ENCODE results near the gene ZFHX2. TPM values are rescaled to one million over a fixed set of nuclear protein-coding genes. Genes with fewer than 3 reads are reported as not detected.

ZFHX2 gene
- total RNA-seq, 2 experiments from 2014 or later = 1.0 to 1.3 TPM

DNA sequence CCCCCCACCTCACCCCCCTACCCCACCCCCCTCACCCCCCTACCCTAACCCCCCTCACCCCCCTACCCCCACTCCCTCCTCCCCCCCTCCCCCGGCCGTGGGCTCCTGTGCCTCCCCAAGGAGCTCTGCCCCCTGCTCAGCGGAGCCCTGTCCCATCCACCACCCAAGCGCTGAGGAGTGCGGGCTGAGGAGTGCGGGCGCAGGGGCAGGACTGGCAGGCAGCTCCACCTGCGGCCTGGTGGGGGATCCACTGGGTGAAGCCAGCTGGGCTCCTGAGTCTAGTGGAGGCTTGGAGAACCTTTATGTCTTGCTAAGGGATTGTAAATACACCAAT lies 29.4 kb upstream of the ZFHX2 start:
- CTCF ChIA-PET = interaction anchor here (0.6 to 1.6 kb wide), 5 partner anchors 8 to 823 kb away, joined by 3 to 6 read pairs (median 4); no protein-coding TSS in a partner anchor
- POLR2A ChIA-PET = no interaction called here
- H3K9me3 Mint-ChIP-seq (ENCODE audit: low read depth) = no peaks in the 10 kb centered on the region
- no peak overlapping the region for H3K4me3 Mint-ChIP-seq
- H3K4me1 Mint-ChIP-seq = peaks cover 16% of the 10 kb centered on the region
- no peak overlapping the region for H3K27ac Mint-ChIP-seq
- peaks cover 42% of the 10 kb centered on the region for H3K27me3 Mint-ChIP-seq
- intact Hi-C loops (cut with DNase I, micrococcal nuclease) = no loop called here
- no peak for ATAC-seq
- H3K36me3 Mint-ChIP-seq (ENCODE audit: low read depth) = no peaks in the 10 kb centered on the region
- no peak for DNase-seq

DNA sequence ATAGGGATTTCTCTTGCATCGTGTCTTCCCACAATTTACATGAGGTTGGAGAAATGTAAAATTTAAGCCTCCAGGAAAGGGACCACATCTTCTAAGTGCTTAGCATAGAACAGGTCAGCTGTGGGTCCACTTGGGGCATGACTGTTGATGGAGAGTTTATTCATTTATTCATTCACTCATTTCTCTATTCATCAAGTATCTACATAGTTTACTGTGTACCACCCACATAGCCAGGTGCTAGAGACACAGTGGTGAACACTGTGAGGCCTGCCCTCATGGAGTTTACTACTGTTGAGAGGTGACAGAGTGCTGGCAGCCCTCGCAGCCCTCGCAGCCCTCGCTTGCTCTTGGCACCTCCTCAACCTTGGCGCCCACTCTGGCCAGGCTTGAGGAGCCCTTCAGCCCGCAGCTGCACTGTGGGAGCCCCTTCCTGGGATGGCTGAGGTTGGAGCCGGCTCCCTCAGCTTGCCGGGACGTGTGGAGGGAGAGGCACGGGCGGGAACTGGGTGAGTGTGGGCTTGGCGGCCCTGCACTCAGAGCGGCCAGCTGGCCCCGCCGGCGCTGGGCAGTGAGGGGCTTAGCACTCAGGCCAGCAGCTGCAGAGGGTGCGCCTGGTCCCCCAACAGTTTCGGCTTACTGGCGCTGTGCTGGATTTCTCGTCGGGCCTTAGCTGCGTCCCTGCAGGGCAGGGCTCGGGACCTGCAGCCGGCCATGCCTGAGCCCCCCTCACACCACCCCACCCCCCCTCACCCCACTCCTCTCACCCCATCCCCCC lies 28.8 kb upstream of the ZFHX2 start:
- Mint-ChIP-seq H3K27me3 (peaks cover 41% of the 10 kb centered on the region), H3K4me1 (peaks cover 16% of the 10 kb centered on the region), H3K36me3 (ENCODE audit: low read depth) (no peaks in the 10 kb centered on the region), H3K4me3 (no peak overlapping the region), H3K27ac (no peak overlapping the region), H3K9me3 (ENCODE audit: low read depth) (no peaks in the 10 kb centered on the region)
- ATAC-seq = no peak
- intact Hi-C loops (cut with DNase I, micrococcal nuclease) = no loop called here
- CTCF ChIA-PET = interaction anchor here (0.6 to 1.6 kb wide), 5 partner anchors 9 to 824 kb away, joined by 3 to 6 read pairs (median 4); no protein-coding TSS in a partner anchor
- POLR2A ChIA-PET = no interaction called here
- no peak for DNase-seq

DNA sequence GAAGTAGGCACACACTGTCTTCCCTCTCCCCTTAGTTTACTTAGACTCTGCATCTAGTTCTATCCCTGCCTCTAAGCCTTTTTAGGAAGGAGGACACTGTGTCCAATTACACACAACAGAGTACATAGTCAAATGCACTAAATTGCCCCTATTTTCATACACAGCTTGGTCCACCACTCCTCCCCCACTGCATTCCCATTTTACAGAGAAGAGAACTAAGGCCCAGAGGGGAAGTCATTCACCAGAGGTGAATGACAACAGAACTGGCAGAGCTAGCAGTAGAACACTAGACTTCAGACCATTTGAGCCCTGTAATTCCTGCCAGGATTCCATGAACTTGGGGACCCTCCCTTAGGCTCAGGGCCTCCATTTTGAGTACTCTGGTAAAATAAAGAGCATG lies 28.2 kb upstream of the ZFHX2 start:
- ATAC-seq = no peak

DNA sequence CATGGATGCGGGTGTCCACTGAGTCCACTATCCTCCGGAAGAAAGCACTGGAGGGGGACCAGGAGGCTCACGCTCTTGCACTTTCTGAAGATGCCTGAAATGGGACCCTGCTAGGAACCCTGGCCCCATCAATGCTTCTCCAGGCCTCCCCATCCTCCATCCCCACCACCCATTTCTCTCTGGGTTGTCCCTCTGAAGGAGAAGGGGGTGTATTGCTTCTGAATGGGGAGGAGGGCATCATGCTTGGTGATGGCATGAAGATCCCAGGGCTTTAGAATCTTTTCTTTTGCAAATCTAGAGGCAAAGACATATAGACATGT lies 27.7 kb upstream of the ZFHX2 start:
- intact Hi-C loops (cut with DNase I, micrococcal nuclease) = no loop called here
- Mint-ChIP-seq H3K4me3 (no peak overlapping the region), H3K9me3 (ENCODE audit: low read depth) (no peaks in the 10 kb centered on the region), H3K27me3 (peaks cover 41% of the 10 kb centered on the region), H3K27ac (no peak overlapping the region), H3K4me1 (peaks cover 16% of the 10 kb centered on the region), H3K36me3 (ENCODE audit: low read depth) (no peaks in the 10 kb centered on the region)
- ATAC-seq (no peak), DNase-seq (no peak)
- ChIA-PET CTCF (interaction anchor here (1.5 to 1.6 kb wide), 2 partner anchors 10 to 12 kb away, joined by 3 to 6 read pairs; partner anchors contain the start of gene AP1G2), POLR2A (no interaction called here)

More for the DNA sequence above, 28.2 kb upstream of the ZFHX2 start:
- no peaks in the 10 kb centered on the region for H3K36me3 Mint-ChIP-seq (ENCODE audit: low read depth)
- CTCF ChIA-PET = interaction anchor here (0.8 to 1.6 kb wide), 3 partner anchors 9 to 52 kb away, joined by 3 to 6 read pairs (median 4); no protein-coding TSS in a partner anchor
- H3K27ac Mint-ChIP-seq = no peak overlapping the region
- intact Hi-C loops (cut with DNase I, micrococcal nuclease) = no loop called here
- H3K27me3 Mint-ChIP-seq = peaks cover 43% of the 10 kb centered on the region
- H3K4me3 Mint-ChIP-seq = no peak overlapping the region
- POLR2A ChIA-PET = no interaction called here
- DNase-seq = no peak
- H3K4me1 Mint-ChIP-seq = peaks cover 16% of the 10 kb centered on the region
- no peaks in the 10 kb centered on the region for H3K9me3 Mint-ChIP-seq (ENCODE audit: low read depth)

DNA sequence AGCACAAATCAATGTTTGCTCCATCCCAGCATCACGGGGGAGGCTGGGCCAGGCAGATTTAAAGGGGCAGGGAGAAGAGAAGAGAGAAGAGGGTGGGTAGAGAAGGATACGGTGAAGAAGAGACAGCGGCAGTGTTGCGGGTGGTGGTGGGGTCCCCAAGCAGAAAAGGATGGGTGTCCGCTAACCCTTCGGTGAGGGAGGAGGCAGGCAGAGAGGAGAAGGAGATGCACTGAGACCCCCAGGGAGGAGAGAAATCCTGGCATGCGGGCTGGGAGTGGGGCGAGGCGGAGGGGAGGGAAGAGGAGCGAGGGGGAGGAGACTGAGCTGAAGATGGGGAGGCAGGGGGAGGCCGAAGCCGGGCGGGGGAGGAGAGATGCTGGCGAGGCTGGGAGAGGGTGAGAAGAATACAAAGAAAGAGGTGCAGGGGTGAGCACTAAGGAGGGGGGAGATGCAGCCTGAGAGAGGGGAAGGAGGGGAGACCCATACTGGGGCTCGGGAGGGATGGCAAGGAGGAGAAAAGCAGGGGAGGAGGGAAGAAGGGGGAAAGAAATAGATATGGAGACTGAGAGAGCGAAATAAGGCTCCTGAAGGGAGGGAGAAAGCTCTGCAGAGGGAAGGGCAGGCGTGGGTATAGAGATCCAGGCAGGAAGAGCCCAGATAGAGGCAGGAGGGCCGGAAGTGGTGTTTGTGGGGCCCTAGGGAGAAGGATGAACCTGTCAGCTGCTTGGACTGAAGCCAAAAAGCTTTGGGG lies 27.2 kb upstream of the ZFHX2 start, which contains the start of gene JPH4:
Gene JPH4, minus strand, starts transcription at position 231 of the 751 bp plus-strand sequence. CDS start 1,337 bp downstream, outside the sequence.
- no peaks in the 10 kb centered on the region for H3K9me3 Mint-ChIP-seq (ENCODE audit: low read depth)
- intact Hi-C loops (cut with DNase I, micrococcal nuclease) = no loop called here
- peaks cover 37% of the 10 kb centered on the region for H3K27me3 Mint-ChIP-seq
- ATAC-seq (no peak), DNase-seq (no peak)
- H3K36me3 Mint-ChIP-seq (ENCODE audit: low read depth) = no peaks in the 10 kb centered on the region
- H3K4me3 Mint-ChIP-seq = no peak within 1 kb of the TSS
- H3K27ac Mint-ChIP-seq = no peak within 1 kb of the TSS
- peaks cover 14% of the 10 kb centered on the region for H3K4me1 Mint-ChIP-seq
- POLR2A ChIA-PET = no interaction called here
- CTCF ChIA-PET = interaction anchor here (0.7 to 1.5 kb wide), 4 partner anchors 11 to 1021 kb away, joined by 3 to 5 read pairs (median 3); partner anchors contain the start of gene AP1G2

DNA sequence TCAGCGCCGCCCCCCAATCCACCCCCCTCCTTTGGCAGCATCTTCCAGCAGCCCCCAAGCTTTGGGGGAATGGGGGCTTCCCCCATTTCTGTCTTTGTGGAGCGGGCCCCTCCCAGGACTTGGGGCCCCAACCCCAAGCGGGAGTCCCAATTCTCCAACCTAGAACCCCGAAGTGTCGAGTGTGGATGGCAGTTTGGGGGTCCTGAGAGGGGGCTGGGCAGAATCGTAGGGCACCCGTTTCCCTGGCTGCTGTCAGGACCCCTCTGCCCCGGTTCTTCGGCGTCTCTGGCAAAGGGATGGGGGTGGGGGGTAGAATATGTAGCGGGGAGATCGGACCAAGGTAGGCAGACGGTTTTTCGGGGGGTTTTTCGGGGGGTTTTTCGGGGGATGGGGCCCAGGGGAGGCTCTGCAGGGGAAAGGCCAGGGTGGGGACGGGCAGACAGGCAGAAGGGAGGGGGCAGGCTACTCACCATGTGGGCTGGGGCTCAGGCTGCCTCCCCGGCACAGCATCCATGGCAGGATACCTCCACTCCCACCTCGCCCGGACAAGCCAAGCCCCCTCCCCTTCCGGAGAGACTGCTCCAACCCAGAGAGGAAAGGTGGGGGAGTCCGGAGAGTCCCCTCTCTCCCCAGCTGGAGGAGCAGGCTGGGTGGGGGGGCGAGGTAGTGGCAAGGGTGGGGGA lies 26.3 kb upstream of the ZFHX2 start:
- CTCF ChIA-PET = interaction anchor here (0.7 to 1.5 kb wide), 4 partner anchors 11 to 1020 kb away, joined by 3 to 5 read pairs (median 3); partner anchors contain the start of gene AP1G2
- no peaks in the 10 kb centered on the region for H3K9me3 Mint-ChIP-seq (ENCODE audit: low read depth)
- ATAC-seq (no peak), DNase-seq (no peak)
- H3K4me1 Mint-ChIP-seq = peaks cover 14% of the 10 kb centered on the region
- intact Hi-C loops (cut with DNase I, micrococcal nuclease) = no loop called here
- no peaks in the 10 kb centered on the region for H3K36me3 Mint-ChIP-seq (ENCODE audit: low read depth)
- H3K27ac Mint-ChIP-seq = no peak overlapping the region
- H3K4me3 Mint-ChIP-seq = no peak overlapping the region
- POLR2A ChIA-PET = no interaction called here
- peaks cover 38% of the 10 kb centered on the region for H3K27me3 Mint-ChIP-seq

DNA sequence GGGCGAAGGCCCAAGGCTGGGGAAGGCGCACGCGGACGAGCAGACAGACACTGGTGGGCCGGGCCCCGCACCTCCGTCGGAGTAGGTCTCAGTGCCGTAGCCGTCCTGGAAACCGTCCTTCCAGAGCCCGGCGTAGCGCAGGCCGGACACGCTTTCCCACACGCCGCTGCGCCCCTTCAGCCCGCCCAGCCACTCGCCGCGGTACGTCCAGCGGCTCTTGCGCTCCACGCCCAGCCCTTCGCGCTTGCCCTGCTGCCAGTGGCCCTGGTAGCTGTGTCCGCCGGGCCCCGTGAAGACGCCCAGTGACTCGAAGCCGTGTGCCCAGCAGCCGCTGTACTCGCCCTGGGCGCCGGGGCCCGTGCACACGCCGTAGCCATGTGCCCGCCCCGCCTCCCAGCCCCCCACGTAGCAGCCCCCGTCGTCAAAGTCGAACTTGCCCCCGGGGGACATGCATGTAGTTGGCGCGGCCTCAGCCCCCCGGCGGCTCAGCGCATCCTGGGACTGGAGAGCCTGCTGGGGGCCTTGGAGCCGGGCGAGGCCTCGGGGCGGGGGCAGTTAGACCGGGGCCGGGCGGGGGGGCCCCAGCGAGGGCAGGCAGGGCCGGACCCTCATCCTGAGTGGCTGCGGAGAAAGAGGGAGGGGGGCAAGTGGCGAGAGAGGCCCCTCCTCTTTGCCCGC lies 25.6 kb upstream of the ZFHX2 start:
- no peak for DNase-seq
- ChIA-PET CTCF (no interaction called here), POLR2A (no interaction called here)
- intact Hi-C loops (cut with DNase I, micrococcal nuclease) = no loop called here
- Mint-ChIP-seq H3K36me3 (ENCODE audit: low read depth) (no peaks in the 10 kb centered on the region), H3K4me1 (peaks cover 14% of the 10 kb centered on the region), H3K4me3 (no peak overlapping the region), H3K27ac (no peak overlapping the region), H3K9me3 (ENCODE audit: low read depth) (no peaks in the 10 kb centered on the region), H3K27me3 (peaks cover 44% of the 10 kb centered on the region)
- peak; percentile 27 for ATAC-seq

DNA sequence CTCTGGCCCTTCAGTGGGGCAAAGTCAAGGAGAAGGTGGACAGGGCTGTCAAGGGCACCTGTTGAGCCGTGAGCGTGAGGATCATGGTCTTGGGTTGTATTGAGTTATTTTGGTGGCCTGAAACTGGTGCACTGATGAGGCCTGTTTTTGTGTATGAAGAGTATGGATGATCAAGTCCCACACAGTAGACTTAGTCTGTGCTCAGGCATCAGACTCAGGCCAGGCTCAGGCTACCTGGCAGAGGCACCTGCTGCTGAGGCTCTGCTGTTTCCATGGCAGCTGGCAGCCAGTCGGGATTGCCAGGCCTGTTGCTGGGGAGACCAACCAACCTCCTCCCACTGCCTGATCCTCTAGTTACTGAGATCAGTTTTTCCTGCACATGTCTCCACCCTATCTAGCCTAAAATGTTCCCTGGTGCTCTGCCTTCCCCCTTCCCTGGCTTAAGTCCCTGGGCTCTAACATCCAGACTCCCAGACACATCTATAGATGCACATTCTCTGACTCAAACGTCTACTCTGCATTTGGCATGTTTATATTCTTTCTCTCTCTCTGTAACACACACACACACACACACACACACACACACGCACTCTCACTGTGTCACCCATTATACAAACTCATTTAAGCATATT lies 21.9 kb upstream of the ZFHX2 start:
- no peak for ATAC-seq
- Mint-ChIP-seq H3K36me3 (ENCODE audit: low read depth) (no peaks in the 10 kb centered on the region), H3K27me3 (peaks cover 30% of the 10 kb centered on the region), H3K4me1 (peaks cover 13% of the 10 kb centered on the region), H3K9me3 (ENCODE audit: low read depth) (no peaks in the 10 kb centered on the region), H3K27ac (no peak overlapping the region), H3K4me3 (no peak overlapping the region)
- intact Hi-C loops (cut with DNase I, micrococcal nuclease) = no loop called here
- ChIA-PET POLR2A (no interaction called here), CTCF (interaction anchor here (0.5 kb wide), 1 partner anchor 76 kb away, joined by 3 read pairs; no protein-coding TSS in a partner anchor)
- DNase-seq = no peak

DNA sequence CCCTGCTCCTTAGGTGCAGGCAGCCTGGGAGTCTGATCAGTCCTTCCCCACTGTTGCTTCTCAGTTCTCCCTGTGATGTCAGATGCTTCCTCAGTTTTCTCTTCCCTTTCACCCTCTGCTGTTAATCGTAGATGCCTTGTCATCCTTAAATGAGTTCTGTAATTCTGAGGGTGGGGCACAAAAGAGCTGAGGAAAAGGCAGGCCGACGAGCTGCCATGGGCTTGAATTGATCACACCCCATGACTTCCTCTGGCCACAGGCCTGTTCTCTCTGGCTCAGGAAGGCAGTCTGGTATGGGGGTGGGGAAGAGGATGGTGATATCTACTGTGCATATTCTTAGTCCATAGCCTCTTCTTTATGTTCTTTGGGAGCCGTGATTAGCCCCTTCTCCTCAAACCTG lies 21.3 kb upstream of the ZFHX2 start:
- Mint-ChIP-seq H3K4me1 (peaks cover 17% of the 10 kb centered on the region), H3K27ac (no peak overlapping the region), H3K27me3 (peaks cover 26% of the 10 kb centered on the region), H3K36me3 (ENCODE audit: low read depth) (no peaks in the 10 kb centered on the region), H3K4me3 (no peak overlapping the region), H3K9me3 (ENCODE audit: low read depth) (no peaks in the 10 kb centered on the region)
- DNase-seq (no peak), ATAC-seq (no peak)
- intact Hi-C loops (cut with DNase I, micrococcal nuclease) = no loop called here
- POLR2A ChIA-PET = no interaction called here
- CTCF ChIA-PET = interaction anchor here (0.5 to 1.0 kb wide), 2 partner anchors 10 to 76 kb away, joined by 3 read pairs; no protein-coding TSS in a partner anchor

DNA sequence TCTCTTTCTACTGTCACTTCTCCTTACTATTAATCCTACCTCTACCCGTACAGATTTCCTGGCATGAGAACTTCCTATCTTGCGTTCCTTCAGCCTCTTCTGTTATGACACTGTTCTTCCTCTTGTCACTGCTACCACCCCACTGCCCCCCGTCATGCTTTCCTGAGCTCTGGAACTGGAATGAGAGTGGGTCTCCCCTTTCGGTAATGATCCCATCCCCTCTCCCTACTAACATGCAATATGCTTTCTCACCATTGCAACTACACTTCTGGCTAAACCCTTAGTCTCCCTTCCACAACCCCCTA lies 20.9 kb upstream of the ZFHX2 start:
- Mint-ChIP-seq H3K27ac (no peak overlapping the region), H3K4me1 (peaks cover 17% of the 10 kb centered on the region), H3K4me3 (no peak overlapping the region), H3K27me3 (peaks cover 26% of the 10 kb centered on the region), H3K36me3 (ENCODE audit: low read depth) (no peaks in the 10 kb centered on the region), H3K9me3 (ENCODE audit: low read depth) (no peaks in the 10 kb centered on the region)
- ChIA-PET CTCF (interaction anchor here (1.0 to 2.5 kb wide), 3 partner anchors 10 to 94 kb away, joined by 3 to 9 read pairs (median 5); no protein-coding TSS in a partner anchor), POLR2A (no interaction called here)
- intact Hi-C loops (cut with DNase I, micrococcal nuclease) = no loop called here
- no peak for DNase-seq
- ATAC-seq = no peak

Measured in activated CD4-positive, alpha-beta T cell treated with anti-CD3 and anti-CD28 coated beads for 36 hours (primary cell).